GM19025 (cell line): Measurements from ENCODE around the gene SAMD10.

Experiments used
- ATAC-seq: cut with Tn5 transposase; IDR thresholded peaks from one replicate; pipeline ENCODE4 v1.9.1; 2021; ENCODE audit warnings: mild to moderate bottlenecking, low read depth, moderate library complexity; ENCODE audit not compliant: unreplicated experiment

SAMD10 gene

GRCh38 chr20:63958471-63958870 lies 21.0 kb downstream of the SAMD10 start:
- no peak for ATAC-seq

DNA sequence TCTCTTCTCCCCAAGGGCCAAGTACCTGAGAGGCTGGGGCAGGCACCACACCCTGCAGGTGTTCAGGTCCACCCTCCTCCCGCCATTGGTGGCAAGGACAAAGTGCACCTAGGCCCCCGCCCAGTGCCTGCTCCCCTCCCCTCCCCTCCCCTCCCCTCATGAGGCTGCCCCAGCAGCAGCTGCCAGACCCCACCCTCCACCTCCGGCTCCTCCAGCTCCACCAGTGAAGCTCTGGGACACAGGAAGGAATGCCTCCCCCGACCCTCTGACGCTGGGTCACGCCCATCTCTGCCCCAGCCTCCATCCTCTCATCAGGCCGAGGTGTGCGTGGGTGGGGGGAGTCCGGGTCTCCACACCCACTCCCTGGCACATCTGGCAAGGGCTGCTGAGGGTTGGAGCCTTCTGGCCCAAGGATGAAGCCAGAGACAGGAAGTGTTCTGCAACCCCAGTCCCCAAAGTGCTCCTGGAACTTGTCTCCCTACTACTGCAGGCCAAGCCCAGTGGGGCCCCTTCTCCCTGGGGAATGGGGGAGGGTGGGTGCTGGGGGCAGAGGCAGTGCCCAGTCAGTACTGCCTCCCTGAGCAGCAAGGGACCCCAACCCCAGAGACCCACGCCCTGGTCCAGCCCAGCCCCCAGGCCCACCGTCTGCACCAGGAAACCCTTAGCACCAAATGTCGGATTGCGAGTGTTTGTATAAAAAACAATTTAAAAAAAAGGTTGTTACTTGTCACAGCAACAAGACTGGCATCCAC lies 21.6 kb downstream of the SAMD10 start:
- no peak for ATAC-seq

GRCh38 chr20:63957004-63957689 lies 22.3 kb downstream of the SAMD10 start:
- no peak for ATAC-seq

DNA sequence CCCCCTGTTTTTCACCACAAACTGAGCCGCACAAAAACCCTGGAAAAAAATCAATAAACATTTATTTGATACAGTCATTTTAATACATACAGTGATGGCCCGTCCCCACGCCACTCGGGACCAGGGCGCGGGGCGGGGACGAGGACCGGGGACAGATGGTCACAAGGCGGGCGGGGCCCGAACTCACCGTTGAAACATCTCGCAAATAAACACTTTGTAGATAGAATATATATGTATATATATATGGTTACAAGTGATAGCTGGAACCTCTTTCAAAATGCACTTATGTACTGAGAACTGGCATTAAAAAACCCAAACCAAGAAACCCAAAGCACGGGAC lies 22.8 kb downstream of the SAMD10 start:
- ATAC-seq = no peak

DNA sequence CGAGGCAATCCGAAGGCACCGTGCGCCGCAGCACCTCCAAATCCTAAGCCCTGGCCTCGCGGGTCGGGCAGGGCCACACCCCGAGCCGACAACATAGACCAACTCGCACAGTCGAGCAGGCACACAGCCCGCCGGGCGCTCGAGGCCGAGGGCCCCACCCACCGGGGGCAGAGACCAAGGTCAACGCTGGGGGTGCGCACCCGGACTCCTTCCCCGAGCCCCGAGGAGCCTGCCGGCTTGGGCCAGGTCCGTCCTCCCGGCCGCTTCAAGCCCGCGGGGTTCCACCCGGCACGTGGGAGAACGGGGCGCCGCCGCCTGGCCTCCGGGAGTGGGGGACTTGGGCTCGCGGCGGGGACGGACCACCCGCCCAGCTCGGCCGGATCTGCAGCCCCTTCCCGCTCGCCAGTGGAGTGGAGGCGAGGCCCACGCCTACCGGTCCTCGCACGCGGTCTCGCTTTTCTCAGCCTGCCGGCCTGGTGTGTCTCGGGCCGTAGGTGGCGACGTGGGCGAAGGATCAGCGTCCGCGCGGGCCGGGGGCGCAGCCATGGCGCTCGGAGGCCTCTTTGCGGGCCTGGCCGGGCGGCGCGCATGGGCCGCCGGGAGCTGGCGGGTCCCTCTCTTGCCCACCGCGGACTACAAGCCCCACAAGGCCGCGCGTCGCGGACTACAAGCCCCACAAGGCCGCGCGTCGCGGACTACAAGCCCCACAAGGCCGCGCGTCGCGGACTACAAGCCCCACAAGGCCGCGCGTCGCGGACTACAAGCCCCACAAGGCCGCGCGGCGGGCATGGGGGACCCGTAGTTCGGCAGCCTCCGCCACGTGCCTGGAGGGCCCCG lies 23.4 kb downstream of the SAMD10 start, which contains the start of gene UCKL1:
UCKL1 (minus strand) TSS at position 590 of the 837 bp plus-strand sequence; CDS start at position 546, 44 bp downstream.
- peak; percentile 64 for ATAC-seq

DNA sequence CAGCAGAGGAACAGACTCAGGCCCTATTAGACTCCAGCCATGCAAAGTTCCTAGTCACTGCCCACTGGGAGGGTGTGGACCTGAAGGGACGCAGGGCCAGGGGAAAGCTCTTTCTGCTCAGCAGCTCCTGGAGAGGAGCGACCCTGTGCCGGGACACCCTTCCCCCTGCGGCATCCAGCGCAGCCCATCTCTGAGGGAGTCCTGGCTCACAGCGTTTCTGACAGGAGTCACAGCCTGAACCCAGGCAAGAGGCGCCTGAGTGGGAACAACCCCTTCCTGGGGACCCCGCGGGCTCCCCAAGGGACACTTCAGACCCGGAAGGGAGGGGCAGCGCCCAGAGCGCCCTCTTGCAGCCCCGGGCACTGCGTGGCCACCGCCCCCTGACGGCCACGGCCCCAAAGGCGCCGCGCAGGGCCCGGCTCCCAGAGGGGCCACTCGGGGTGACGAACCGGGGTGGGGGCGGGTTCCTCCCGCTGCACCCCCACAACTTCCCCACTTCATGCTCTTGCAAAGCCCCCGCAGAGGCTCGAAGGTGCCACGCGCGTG lies 24.1 kb downstream of the SAMD10 start:
- ATAC-seq = peak; percentile 11

- no peak for ATAC-seq
Observed at GRCh38 chr20:63953764-63954429, 25.5 kb downstream of the SAMD10 start.

- no peak for ATAC-seq
Observed at GRCh38 chr20:63952769-63953168, 26.7 kb downstream of the SAMD10 start.

DNA sequence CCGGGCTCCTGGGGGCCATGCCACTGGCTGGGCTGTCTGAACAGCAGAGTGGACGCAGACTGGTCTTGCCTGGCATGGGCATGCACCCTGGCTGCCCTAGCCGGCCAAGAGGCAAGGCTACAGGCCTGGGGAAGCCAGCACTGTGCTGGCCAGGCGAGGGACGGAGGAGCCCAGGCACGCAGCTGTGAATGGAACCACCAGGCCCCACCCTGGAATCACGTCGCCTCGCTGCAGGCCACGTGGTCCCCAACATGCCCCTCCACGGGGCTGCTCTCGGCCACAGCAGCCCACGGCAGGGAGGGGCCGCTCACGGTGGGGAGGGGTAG lies 27.3 kb downstream of the SAMD10 start:
- ATAC-seq = no peak

DNA sequence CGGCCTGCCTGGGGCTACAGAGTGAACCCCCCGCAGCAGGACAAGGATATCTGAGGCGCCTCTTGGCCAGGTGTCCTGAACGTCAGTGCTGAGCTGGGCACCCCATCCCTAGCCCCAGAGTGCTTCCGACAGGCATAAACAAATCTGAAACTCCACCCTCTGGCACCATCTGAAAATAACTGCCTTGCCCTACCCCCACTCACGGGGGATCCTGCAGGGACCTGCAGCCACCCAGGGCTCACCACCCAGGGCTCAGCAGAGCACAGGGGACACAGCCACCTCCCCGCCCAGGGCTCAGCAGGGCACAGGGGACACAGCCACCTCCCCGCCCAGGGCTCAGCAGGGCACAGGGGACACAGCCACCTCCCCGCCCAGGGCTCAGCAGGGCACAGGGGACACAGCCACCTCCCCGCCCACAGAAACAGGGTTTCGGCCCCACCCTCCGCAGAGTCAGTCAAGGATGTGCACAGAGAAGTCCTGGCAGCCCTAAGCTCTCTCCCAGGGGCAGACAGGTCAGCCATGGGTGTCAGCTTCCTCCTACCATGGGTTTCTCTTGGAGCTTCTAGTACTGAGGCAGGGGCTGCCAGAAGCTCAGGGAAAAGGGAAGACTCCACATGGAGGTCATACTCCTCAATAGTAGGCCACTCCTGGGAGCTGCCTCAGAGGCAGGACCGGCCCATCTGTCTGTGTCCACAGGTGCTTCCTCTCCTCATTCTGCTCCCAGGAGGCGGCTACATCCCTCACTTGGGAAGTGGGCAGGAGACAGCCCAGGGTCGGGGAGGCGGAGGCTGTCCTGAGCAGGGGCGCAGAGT lies 27.8 kb downstream of the SAMD10 start:
- no peak for ATAC-seq

DNA sequence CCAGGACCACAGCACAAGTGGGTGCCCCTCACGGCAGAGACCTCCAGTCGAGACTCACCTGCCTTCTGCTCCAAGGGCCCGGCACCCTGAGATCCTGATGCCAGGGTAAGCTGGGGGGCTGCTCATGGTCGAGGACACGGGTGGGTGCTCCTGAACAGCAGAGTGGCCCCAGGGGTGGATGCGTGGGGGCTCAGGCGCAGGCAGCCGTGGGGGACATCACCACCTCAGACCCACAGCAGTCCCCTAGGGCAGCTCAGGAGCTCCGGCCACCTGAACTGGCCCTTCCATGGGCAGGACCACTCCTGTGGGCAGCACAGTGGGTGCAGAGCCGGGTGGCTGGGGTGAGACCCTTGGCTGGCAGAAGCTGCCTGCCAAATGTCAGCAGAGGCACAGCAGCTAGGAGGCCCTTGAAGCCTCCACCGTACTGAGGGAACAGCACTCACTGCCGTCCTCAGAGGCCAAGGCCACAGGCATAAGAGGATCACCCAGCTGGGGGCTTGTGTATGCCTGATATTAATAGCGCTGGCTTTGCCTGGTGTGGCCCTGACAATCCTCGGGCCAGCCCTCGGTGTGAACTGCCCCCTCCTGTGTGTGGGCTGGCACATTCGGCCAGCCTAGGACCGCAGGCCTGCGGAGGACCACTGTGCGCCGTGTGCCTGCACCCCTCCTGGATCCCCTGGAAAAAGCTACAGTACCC lies 28.6 kb downstream of the SAMD10 start:
- no peak for ATAC-seq

DNA sequence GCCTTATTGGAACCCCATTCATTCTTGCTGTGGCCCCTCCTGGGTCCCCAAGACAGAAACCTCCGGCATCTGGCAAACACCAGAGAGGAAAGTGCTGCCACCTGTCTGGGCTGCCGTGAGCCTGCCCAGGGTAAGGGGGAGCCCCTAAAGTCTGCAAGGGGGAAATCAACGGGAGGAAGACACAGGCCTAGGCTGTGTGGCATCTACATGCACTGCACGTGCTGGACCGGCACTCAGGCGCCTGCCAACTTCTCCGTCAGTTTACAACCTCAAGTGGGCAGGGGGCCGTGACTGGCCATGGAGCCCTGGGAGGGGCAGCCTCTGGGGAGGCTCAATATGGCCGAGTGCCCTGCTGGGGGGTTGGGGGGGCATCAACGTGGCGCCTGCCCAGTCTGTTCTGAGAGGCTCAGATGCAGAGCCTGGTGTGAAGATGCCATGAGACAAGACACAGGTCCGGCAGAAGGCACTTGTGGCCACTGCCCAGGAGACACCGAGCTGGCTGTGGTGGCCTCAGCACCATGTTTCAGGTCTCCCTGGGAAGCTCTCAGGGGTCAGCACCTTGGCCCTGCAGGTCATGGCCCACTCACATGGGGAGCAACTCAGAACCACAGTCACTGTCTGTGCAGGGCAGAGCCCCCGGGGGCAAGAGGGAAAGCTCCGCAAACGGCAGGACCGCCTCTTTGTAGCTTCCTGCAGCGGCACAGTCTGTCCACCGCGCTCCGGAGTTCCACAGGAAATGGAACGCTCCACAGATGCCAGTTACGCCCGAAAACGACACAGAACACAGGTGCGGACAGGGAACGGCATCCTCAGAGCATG lies 31.6 kb downstream of the SAMD10 start:
- ATAC-seq = no peak

- ATAC-seq = no peak
Observed at GRCh38 chr20:63946986-63947637, 32.3 kb downstream of the SAMD10 start.

DNA sequence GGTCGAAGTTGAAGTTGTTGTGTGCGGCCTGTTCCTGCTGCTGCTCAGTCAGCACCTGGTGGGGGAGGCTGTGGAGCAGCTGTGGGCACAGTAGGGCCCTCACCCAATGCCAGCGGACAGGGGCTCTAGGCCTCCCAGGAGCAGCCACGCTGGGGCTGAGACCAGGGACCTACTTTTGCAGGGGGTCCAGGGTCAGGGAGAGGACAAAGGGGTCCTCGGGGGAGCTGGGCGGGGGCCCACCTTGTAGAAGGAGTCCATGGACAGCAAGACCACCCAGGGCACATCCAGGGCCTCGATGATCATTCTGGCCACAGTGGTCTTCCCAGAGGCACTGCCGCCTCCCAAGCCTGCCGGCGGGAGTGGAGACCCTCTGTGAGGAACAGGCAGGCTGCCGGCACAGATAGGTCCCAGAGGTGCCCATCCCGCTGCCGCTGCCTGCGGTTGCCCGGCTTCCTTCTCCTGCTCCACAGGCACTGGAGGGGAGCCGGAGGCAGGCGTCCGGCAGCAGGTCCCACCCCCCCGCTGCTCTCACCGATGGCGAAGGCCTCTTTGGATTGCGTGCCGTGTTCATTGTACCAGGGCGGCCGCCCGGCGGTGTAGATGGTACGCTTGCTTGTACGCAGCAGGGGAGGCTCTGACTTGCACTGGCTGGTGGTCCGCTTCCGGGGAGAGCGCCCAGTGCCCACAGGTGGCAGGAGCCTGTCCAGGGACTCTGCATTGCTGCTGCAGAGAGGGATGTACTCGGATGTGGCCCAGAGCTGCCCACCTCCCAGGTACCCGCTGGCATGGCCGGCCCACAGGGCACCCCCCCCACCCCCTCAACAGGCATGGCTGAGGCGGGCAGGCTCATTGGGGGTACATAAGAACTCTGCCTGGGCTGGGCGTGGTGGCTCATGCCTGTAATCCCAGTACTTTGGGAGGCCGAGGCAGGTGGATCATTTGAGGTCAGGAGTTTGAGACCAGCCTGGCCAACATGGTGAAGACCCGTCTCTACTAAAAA lies 33.2 kb downstream of the SAMD10 start:
- ATAC-seq = no peak

- no peak for ATAC-seq
Observed at GRCh38 chr20:63945031-63945658, 34.3 kb downstream of the SAMD10 start.
